ENCODE results near the gene IGFN1.

- TF ChIP-seq POLR2A (IDR thresholded peaks at IDR 0.05; ENCODE audit: low read length) (no peak), GATA1 (IDR thresholded peaks at IDR 0.05; ENCODE audit: low read depth, low read length) (no peak)
These were observed 77.0 kb downstream of the IGFN1 start for GRCh38 chr1:201267481-201268229.

Measured in erythroblast (primary cell).